ENCODE measurements around the gene RFX4.

The RFX4 gene

DNA sequence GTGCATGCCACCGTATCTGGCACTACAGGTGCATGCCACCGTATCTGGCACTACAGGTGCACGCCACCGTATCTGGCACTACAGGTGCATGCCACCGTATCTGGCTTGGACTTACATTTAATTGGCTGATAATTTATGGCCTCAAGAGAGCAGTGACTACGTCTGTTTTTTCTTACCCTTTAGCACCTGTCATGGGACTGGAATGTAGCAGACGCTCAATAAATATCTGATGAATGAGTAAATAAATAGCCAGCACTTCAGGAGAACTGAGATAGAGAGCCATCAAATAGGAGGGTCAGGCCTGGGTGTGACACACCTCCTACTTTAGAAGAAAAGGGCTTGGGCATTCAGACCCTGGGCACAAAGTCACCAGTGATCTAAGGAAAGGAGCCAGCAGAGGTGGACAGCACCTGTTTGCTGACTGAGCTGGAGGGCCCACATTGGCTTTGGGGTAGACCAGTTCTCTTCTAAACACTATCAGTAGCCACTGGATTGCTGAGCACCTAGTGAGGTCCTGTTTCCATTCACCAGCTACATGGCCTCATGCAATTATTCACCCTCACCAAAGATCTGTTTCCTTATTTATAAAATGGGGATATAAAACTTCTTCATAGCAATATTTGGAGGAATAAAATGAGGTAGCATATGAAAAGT, 50.1 kb downstream of the RFX4 start:
- no peak overlapping the region for H3K4me3 ChIP-seq (ENCODE audit: low read length)
- no peak overlapping the region for H3K9ac ChIP-seq (ENCODE audit: low read length)
- H3K27ac ChIP-seq (ENCODE audit: low read length) = no peak overlapping the region
- H3K4me1 ChIP-seq (ENCODE audit: control insufficient read depth, low read depth, low read length) = no peaks in the 10 kb centered on the region
- no peaks in the 10 kb centered on the region for H3K27me3 ChIP-seq (ENCODE audit: control insufficient read depth, insufficient read depth, low read length)
- no peaks in the 10 kb centered on the region for H3K9me3 ChIP-seq (ENCODE audit: control insufficient read depth, low read depth, low read length)
- H3K36me3 ChIP-seq (ENCODE audit: control insufficient read depth, low read depth, low read length) = no peaks in the 10 kb centered on the region

DNA sequence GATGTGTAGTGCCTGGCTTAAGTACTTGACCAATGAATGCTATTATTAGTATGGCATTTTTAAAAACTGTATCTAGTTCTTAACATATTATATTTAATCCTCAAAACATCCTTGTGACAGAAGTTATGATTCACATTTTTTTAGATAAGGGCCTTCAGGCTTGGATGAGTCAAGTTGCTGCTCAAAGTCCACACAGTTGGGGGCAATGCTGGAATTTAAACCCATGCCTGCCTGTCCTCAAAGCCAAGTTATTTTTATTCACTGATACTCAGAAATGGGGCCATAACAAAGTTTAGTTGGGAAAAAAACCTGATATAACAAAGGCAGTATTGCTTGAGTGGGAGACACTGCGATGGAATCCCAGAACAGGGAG, 50.6 kb downstream of the RFX4 start:
- Histone ChIP-seq H3K4me1 (ENCODE audit: control insufficient read depth, low read depth, low read length) (no peaks in the 10 kb centered on the region), H3K36me3 (ENCODE audit: control insufficient read depth, low read depth, low read length) (no peaks in the 10 kb centered on the region), H3K9me3 (ENCODE audit: control insufficient read depth, low read depth, low read length) (no peaks in the 10 kb centered on the region), H3K27me3 (ENCODE audit: control insufficient read depth, insufficient read depth, low read length) (no peaks in the 10 kb centered on the region), H3K27ac (ENCODE audit: low read length) (no peak overlapping the region), H3K4me3 (ENCODE audit: low read length) (no peak overlapping the region), H3K9ac (ENCODE audit: low read length) (no peak overlapping the region)

- Histone ChIP-seq H3K4me3 (ENCODE audit: low read length) (no peak overlapping the region), H3K4me1 (ENCODE audit: control insufficient read depth, low read depth, low read length) (no peaks in the 10 kb centered on the region), H3K9ac (ENCODE audit: low read length) (no peak overlapping the region), H3K36me3 (ENCODE audit: control insufficient read depth, low read depth, low read length) (no peaks in the 10 kb centered on the region), H3K27me3 (ENCODE audit: control insufficient read depth, insufficient read depth, low read length) (no peaks in the 10 kb centered on the region), H3K9me3 (ENCODE audit: control insufficient read depth, low read depth, low read length) (no peaks in the 10 kb centered on the region), H3K27ac (ENCODE audit: low read length) (no peak overlapping the region)
Observed at GRCh38 chr12:106634206-106634605, 51.4 kb downstream of the RFX4 start.

- no peaks in the 10 kb centered on the region for H3K27me3 ChIP-seq (ENCODE audit: control insufficient read depth, insufficient read depth, low read length)
- no peaks in the 10 kb centered on the region for H3K36me3 ChIP-seq (ENCODE audit: control insufficient read depth, low read depth, low read length)
- no peak overlapping the region for H3K9ac ChIP-seq (ENCODE audit: low read length)
- no peak overlapping the region for H3K27ac ChIP-seq (ENCODE audit: low read length)
- H3K9me3 ChIP-seq (ENCODE audit: control insufficient read depth, low read depth, low read length) = no peaks in the 10 kb centered on the region
- no peak overlapping the region for H3K4me3 ChIP-seq (ENCODE audit: low read length)
- H3K4me1 ChIP-seq (ENCODE audit: control insufficient read depth, low read depth, low read length) = no peaks in the 10 kb centered on the region
Observed at GRCh38 chr12:106643000-106643399, 60.2 kb downstream of the RFX4 start.

DNA sequence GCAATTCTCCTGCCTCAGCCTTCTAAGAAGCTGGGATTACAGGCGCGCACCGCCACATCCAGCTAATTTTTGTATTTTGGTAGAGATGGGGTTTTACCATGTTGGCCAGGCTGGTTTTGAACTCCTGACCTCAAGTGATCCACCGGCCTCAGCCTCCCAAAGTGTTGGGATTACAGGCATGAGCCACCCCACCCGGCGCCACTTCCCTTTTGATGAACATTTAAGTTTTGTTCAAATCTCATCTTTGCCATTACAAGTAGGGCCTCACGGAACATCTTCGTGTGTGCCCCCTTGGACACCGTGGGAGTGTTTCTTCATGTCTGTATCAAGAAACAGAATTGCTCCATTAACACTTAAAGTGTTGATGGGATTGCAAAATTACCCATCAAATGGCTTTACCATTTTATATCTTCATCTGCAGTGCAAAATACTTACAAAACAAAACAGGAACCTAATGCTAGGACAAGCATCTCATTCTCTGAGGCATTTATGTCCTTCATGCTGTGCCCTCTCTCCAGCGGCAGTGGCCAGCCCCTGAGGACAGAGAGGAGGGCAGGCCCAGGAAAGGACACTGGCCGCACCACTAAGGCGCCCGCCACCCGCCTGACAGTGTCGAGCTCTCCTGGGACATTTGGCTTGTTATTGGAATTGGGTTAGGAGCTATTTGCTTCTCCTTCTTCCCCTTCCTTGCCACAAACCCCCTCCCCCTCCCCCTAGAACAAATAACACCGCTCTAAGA, 61.7 kb downstream of the RFX4 start:
- H3K9ac ChIP-seq (ENCODE audit: low read length) = no peak overlapping the region
- H3K4me3 ChIP-seq (ENCODE audit: low read length) = no peak overlapping the region
- no peaks in the 10 kb centered on the region for H3K9me3 ChIP-seq (ENCODE audit: control insufficient read depth, low read depth, low read length)
- H3K27me3 ChIP-seq (ENCODE audit: control insufficient read depth, insufficient read depth, low read length) = no peaks in the 10 kb centered on the region
- H3K36me3 ChIP-seq (ENCODE audit: control insufficient read depth, low read depth, low read length) = no peaks in the 10 kb centered on the region
- H3K27ac ChIP-seq (ENCODE audit: low read length) = no peak overlapping the region
- no peaks in the 10 kb centered on the region for H3K4me1 ChIP-seq (ENCODE audit: control insufficient read depth, low read depth, low read length)

GRCh38 chr12:106645074-106645421, 62.2 kb downstream of the RFX4 start:
- no peaks in the 10 kb centered on the region for H3K9me3 ChIP-seq (ENCODE audit: control insufficient read depth, low read depth, low read length)
- no peaks in the 10 kb centered on the region for H3K36me3 ChIP-seq (ENCODE audit: control insufficient read depth, low read depth, low read length)
- H3K9ac ChIP-seq (ENCODE audit: low read length) = no peak overlapping the region
- H3K27me3 ChIP-seq (ENCODE audit: control insufficient read depth, insufficient read depth, low read length) = no peaks in the 10 kb centered on the region
- H3K27ac ChIP-seq (ENCODE audit: low read length) = no peak overlapping the region
- H3K4me3 ChIP-seq (ENCODE audit: low read length) = no peak overlapping the region
- no peaks in the 10 kb centered on the region for H3K4me1 ChIP-seq (ENCODE audit: control insufficient read depth, low read depth, low read length)

- Histone ChIP-seq H3K9ac (ENCODE audit: low read length) (no peak overlapping the region), H3K27ac (ENCODE audit: low read length) (no peak overlapping the region), H3K4me1 (ENCODE audit: control insufficient read depth, low read depth, low read length) (no peaks in the 10 kb centered on the region), H3K9me3 (ENCODE audit: control insufficient read depth, low read depth, low read length) (no peaks in the 10 kb centered on the region), H3K27me3 (ENCODE audit: control insufficient read depth, insufficient read depth, low read length) (no peaks in the 10 kb centered on the region), H3K4me3 (ENCODE audit: low read length) (no peak overlapping the region), H3K36me3 (ENCODE audit: control insufficient read depth, low read depth, low read length) (no peaks in the 10 kb centered on the region)
Observed at GRCh38 chr12:106645465-106646330, 62.9 kb downstream of the RFX4 start.

GRCh38 chr12:106646472-106646871, 63.7 kb downstream of the RFX4 start:
- Histone ChIP-seq H3K27ac (ENCODE audit: low read length) (no peak overlapping the region), H3K9ac (ENCODE audit: low read length) (no peak overlapping the region), H3K27me3 (ENCODE audit: control insufficient read depth, insufficient read depth, low read length) (no peaks in the 10 kb centered on the region)

GRCh38 chr12:106647793-106648514, 65.2 kb downstream of the RFX4 start:
- H3K27ac ChIP-seq (ENCODE audit: low read length) = no peak overlapping the region
- H3K9me3 ChIP-seq (ENCODE audit: control insufficient read depth, low read depth, low read length) = no peaks in the 10 kb centered on the region
- no peaks in the 10 kb centered on the region for H3K27me3 ChIP-seq (ENCODE audit: control insufficient read depth, insufficient read depth, low read length)
- H3K9ac ChIP-seq (ENCODE audit: low read length) = no peak overlapping the region
- no peaks in the 10 kb centered on the region for H3K4me1 ChIP-seq (ENCODE audit: control insufficient read depth, low read depth, low read length)
- no peaks in the 10 kb centered on the region for H3K36me3 ChIP-seq (ENCODE audit: control insufficient read depth, low read depth, low read length)
- H3K4me3 ChIP-seq (ENCODE audit: low read length) = no peak overlapping the region

More at GRCh38 chr12:106646472-106646871, 63.7 kb downstream of the RFX4 start:
- Histone ChIP-seq H3K9me3 (ENCODE audit: control insufficient read depth, low read depth, low read length) (no peaks in the 10 kb centered on the region), H3K4me1 (ENCODE audit: control insufficient read depth, low read depth, low read length) (no peaks in the 10 kb centered on the region), H3K4me3 (ENCODE audit: low read length) (no peak overlapping the region), H3K36me3 (ENCODE audit: control insufficient read depth, low read depth, low read length) (no peaks in the 10 kb centered on the region)

- H3K27ac ChIP-seq (ENCODE audit: low read length) = no peak overlapping the region
- no peak overlapping the region for H3K4me3 ChIP-seq (ENCODE audit: low read length)
- H3K4me1 ChIP-seq (ENCODE audit: control insufficient read depth, low read depth, low read length) = no peaks in the 10 kb centered on the region
- H3K27me3 ChIP-seq (ENCODE audit: control insufficient read depth, insufficient read depth, low read length) = no peaks in the 10 kb centered on the region
- no peak overlapping the region for H3K9ac ChIP-seq (ENCODE audit: low read length)
- no peaks in the 10 kb centered on the region for H3K9me3 ChIP-seq (ENCODE audit: control insufficient read depth, low read depth, low read length)
- no peaks in the 10 kb centered on the region for H3K36me3 ChIP-seq (ENCODE audit: control insufficient read depth, low read depth, low read length)
Observed at GRCh38 chr12:106648736-106649135, 65.9 kb downstream of the RFX4 start.

GRCh38 chr12:106651552-106651951, 68.7 kb downstream of the RFX4 start:
- Histone ChIP-seq H3K27ac (ENCODE audit: low read length) (no peak overlapping the region), H3K4me3 (ENCODE audit: low read length) (no peak overlapping the region), H3K4me1 (ENCODE audit: control insufficient read depth, low read depth, low read length) (no peaks in the 10 kb centered on the region), H3K9ac (ENCODE audit: low read length) (no peak overlapping the region), H3K9me3 (ENCODE audit: control insufficient read depth, low read depth, low read length) (no peaks in the 10 kb centered on the region), H3K27me3 (ENCODE audit: control insufficient read depth, insufficient read depth, low read length) (no peaks in the 10 kb centered on the region), H3K36me3 (ENCODE audit: control insufficient read depth, low read depth, low read length) (no peaks in the 10 kb centered on the region)
